Small intestine (tissue), 7 donors: Measurements from ENCODE around the gene ARHGAP33. TPM values are rescaled to one million over a fixed set of nuclear protein-coding genes. Genes with fewer than 3 reads are reported as not detected.
"Not testable (repeated sequence)": the region's sequence is repeated elsewhere in the genome, so short reads cannot be mapped to it uniquely, and the experiment has no call there.

Experiments used
- DNase-seq, 2 donors: peaks; one replicate each; pipeline versions ENCODE4 v3.0.0 to v3.0.0-alpha.2; 2013
- FAIRE-seq: peaks from 2 replicates; lab custom pipeline; 2012; peaks lifted over from hg19 to GRCh38; lab: Jason Lieb, UNC
- H3K27ac ChIP-seq, 3 donors: one replicate each; pipeline ENCODE4 v1.5.1; 2013; ENCODE audit warnings: low read length in 2 of 3, mild to moderate bottlenecking in 2 of 3, control low read depth in 1 of 3, inconsistent platforms in 1 of 3, low read depth in 1 of 3, moderate library complexity in 1 of 3
- H3K27me3 ChIP-seq, 3 donors: one replicate each; pipeline ENCODE4 v1.6.1; 2013; ENCODE audit warnings: low read length in 3 of 3, inconsistent platforms in 1 of 3; ENCODE audit not compliant: control insufficient read depth in 3 of 3, insufficient read depth in 3 of 3
- H3K36me3 ChIP-seq, 3 donors: one replicate each; pipeline ENCODE4 v1.6.1; 2013; ENCODE audit warnings: low read length in 3 of 3, inconsistent platforms in 1 of 3, low read depth in 1 of 3, mild to moderate bottlenecking in 1 of 3, moderate library complexity in 1 of 3; ENCODE audit not compliant: control insufficient read depth in 3 of 3, insufficient read depth in 2 of 3
- H3K4me1 ChIP-seq, 3 donors: one replicate each; pipeline ENCODE4 v1.6.1; 2013; ENCODE audit warnings: low read length in 2 of 3, inconsistent platforms in 1 of 3, low read depth in 1 of 3, mild to moderate bottlenecking in 1 of 3, moderate library complexity in 1 of 3; ENCODE audit not compliant: control insufficient read depth in 3 of 3, insufficient read depth in 2 of 3
- H3K4me3 ChIP-seq, 3 donors: one replicate each; pipeline ENCODE4 v1.5.1; 2013; ENCODE audit warnings: low read length in 3 of 3, control low read depth in 1 of 3, inconsistent platforms in 1 of 3, low read depth in 1 of 3, mild to moderate bottlenecking in 1 of 3, moderate library complexity in 1 of 3
- H3K9me3 ChIP-seq, 2 donors: one replicate each; pipeline ENCODE4 v1.6.1; 2013; ENCODE audit warnings: low read depth in 1 of 2, low read length in 1 of 2; ENCODE audit not compliant: control insufficient read depth in 2 of 2, insufficient read depth in 1 of 2
- WGBS, 3 donors: extraction: QIAGEN DNeasy Blood & Tissue Kit; methylation state at CpG; one replicate each; pipeline ENCODE4 v1.1.7; 2013; 5-methylcytosine and 5-hydroxymethylcytosine counted together
- polyA plus RNA-seq, 4 donors: library from polyadenylated mRNA; stranded (reverse) in 3 of 4; unstranded in 1 of 4; fragments of 200-250 nt in 3 of 4; fragments of 120-200 nt in 1 of 4; gene quantifications; one replicate each; pipeline versions ENCODE4 v1.2.1 to v1.2.3, GENCODE V29; 2013
- donor health status: healthy with polysubstance abuse.
- donor health status: control.
- donor health status: control.
- donor health status: Bipolar disorder and iron deficiency.
- donor health status: healthy.

ARHGAP33 gene
- polyA plus RNA-seq, 4 donors, result 1.1 to 16.2 (median 5.0) TPM

- DNase-seq (peak in 1 of 2 donors; percentile 39), FAIRE-seq (no peak)
- WGBS, 3 donors, result 73 to 84% (median 83%) methylated on average over 33 to 34 of the region's 34 CpGs
- Histone ChIP-seq H3K27ac (no peak overlapping the region), H3K36me3 (peaks cover 5 to 38% (median 7%) of the 10 kb centered on the region in 3 donors), H3K27me3 (no peaks in the 10 kb centered on the region), H3K9me3 (no peaks in the 10 kb centered on the region), H3K4me1 (no peaks in the 10 kb centered on the region), H3K4me3 (no peak overlapping the region)
Observed at GRCh38 chr19:35767288-35768081, 7.9 kb upstream of the ARHGAP33 start.

GRCh38 chr19:35768082-35768421 lies 7.3 kb upstream of the ARHGAP33 start:
- Histone ChIP-seq H3K27ac (no peak overlapping the region), H3K4me3 (no peak overlapping the region), H3K27me3 (no peaks in the 10 kb centered on the region), H3K4me1 (no peaks in the 10 kb centered on the region), H3K36me3 (peaks cover 5 to 37% (median 7%) of the 10 kb centered on the region in 3 donors), H3K9me3 (no peaks in the 10 kb centered on the region)
- 78 to 94% (median 85%) methylated on average over 15 of the region's 15 CpGs for WGBS, 3 donors
- DNase-seq (no peak), FAIRE-seq (no peak)

- not testable (repeated sequence) for H3K9me3 ChIP-seq, H3K27ac ChIP-seq, H3K36me3 ChIP-seq, FAIRE-seq, H3K4me3 ChIP-seq, DNase-seq, H3K27me3 ChIP-seq
- peaks cover 0 to 12% (median 0%) of the 10 kb centered on the region in 3 donors for H3K4me1 ChIP-seq
- WGBS, 3 donors, result 85 to 92% (median 92%) methylated on average over 5 of the region's 5 CpGs
Observed at GRCh38 chr19:35772362-35772761, 3.0 kb upstream of the ARHGAP33 start.

GRCh38 chr19:35773020-35773806 lies 2.2 kb upstream of the ARHGAP33 start:
- H3K4me3 ChIP-seq, result no peak overlapping the region
- no peak for DNase-seq
- H3K9me3 ChIP-seq, result no peaks in the 10 kb centered on the region
- H3K36me3 ChIP-seq, result peaks cover 0 to 13% (median 0%) of the 10 kb centered on the region in 3 donors
- H3K27me3 ChIP-seq, result no peaks in the 10 kb centered on the region
- FAIRE-seq, result no peak
- 32 to 62% (median 48%) methylated on average over 9 of the region's 9 CpGs for WGBS, 3 donors
- no peak overlapping the region for H3K27ac ChIP-seq
- peaks cover 0 to 12% (median 0%) of the 10 kb centered on the region in 3 donors for H3K4me1 ChIP-seq

- H3K27ac ChIP-seq, result no peak overlapping the region
- DNase-seq, result no peak
- WGBS, 3 donors, result 31 to 55% (median 41%) methylated on average over 16 of the region's 16 CpGs
Observed at GRCh38 chr19:35774274-35775045, 904 bp upstream of the ARHGAP33 start.

GRCh38 chr19:35775046-35775297 lies 392 bp upstream of the ARHGAP33 start:
- FAIRE-seq (no peak), DNase-seq (no peak)
- Histone ChIP-seq H3K4me1 (peaks cover 0 to 12% (median 0%) of the 10 kb centered on the region in 3 donors), H3K27ac (no peak overlapping the region), H3K4me3 (peak overlapping the region in 2 of 3 donors; percentile 8 to 75), H3K27me3 (no peaks in the 10 kb centered on the region), H3K9me3 (no peaks in the 10 kb centered on the region), H3K36me3 (peaks cover 0 to 18% (median 0%) of the 10 kb centered on the region in 3 donors)
- 17 to 38% (median 33%) methylated on average over 9 of the region's 9 CpGs for WGBS, 3 donors

More at GRCh38 chr19:35774274-35775045, 904 bp upstream of the ARHGAP33 start:
- no peak overlapping the region for H3K4me3 ChIP-seq
- H3K27me3 ChIP-seq, result no peaks in the 10 kb centered on the region
- peaks cover 0 to 17% (median 0%) of the 10 kb centered on the region in 3 donors for H3K36me3 ChIP-seq
- no peaks in the 10 kb centered on the region for H3K9me3 ChIP-seq
- FAIRE-seq, result no peak
- H3K4me1 ChIP-seq, result peaks cover 0 to 12% (median 0%) of the 10 kb centered on the region in 3 donors

DNA sequence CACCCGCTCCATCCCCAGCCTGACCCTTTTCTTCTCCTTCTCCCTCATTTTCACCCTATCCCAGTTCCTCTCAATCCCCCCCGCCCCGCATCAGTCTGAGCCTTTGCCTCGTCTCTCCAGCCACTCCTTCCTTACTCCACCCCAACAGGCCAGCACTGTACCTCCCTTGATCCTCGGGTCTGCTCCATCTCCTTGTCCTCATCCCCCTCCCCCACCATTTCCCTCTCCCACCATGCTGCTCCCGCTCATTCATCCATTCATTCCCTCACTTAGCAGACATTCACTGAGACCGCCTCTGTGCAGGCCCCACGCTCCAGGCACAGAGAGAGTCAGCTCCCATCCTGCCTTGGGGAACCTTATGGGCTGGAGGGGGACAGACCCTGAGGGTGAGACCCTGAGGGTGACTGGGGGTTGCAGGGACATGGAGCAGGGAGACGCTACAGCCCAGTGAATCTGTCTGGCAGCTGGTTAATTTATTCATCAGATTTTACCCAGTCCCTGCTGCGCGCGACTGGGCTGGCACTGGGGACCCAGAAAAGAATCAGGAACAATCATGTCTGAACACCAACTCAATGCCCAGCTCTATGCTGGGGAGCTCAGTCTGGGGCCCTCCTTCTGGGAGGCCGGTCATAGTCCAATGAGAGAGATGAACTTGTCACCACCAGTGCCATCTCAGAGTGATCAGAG lies 881 bp downstream of the ARHGAP33 start:
- peaks cover 0 to 29% (median 4%) of the 10 kb centered on the region in 3 donors for H3K36me3 ChIP-seq
- no peaks in the 10 kb centered on the region for H3K9me3 ChIP-seq
- 57 to 60% (median 60%) methylated on average over 12 to 13 of the region's 13 CpGs for WGBS, 3 donors
- FAIRE-seq (no peak), DNase-seq (no peak)
- H3K4me3 ChIP-seq, result peak overlapping the region in 2 of 3 donors; percentile 59 to 76
- H3K4me1 ChIP-seq, result peaks cover 0 to 12% (median 0%) of the 10 kb centered on the region in 3 donors
- H3K27ac ChIP-seq, result no peak overlapping the region
- H3K27me3 ChIP-seq, result no peaks in the 10 kb centered on the region
